Measurements from ENCODE around the gene PRKAG2.

- TF ChIP-seq CTCF (IDR thresholded peaks at IDR 0.05): no peak
- TF ChIP-seq POLR2A (IDR thresholded peaks at IDR 0.05): no peak
These were observed 243.5 kb downstream of the PRKAG2 start for GRCh38 chr7:151633516-151633812.

Data from Peyer's patch (tissue), 4 donors.